CD4-positive, alpha-beta T cell treated with Interleukin-6 at 100 ng/mL for 8 hours (primary cell): Measurements from ENCODE around the gene APBA2.

Experiments
- DNase-seq: peaks from one replicate; pipeline ENCODE4 v3.0.0-alpha.2; 2020; ENCODE audit warnings: mixed read lengths, low spot score

Gene APBA2

DNA sequence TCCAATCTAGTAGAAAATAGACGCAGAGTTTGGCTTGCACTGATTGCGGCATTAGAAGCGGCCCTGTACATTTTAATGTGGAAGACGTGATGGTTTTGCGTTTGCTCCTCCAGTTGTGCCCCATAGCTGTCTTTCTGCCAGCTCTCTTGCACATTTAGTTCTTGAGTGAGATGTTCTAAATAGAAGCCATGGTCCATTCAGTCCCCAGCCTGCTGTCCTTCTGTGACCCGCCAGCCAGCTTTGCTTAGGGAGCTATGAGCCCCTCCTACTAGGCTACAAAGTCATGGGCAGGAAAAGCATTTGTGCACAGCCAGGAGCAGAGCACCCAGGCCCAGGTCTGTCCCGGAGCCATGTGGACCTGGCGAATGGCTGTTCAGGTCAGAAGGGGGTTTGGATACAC, 50.3 kb downstream of the APBA2 start:
- no peak for DNase-seq

DNA sequence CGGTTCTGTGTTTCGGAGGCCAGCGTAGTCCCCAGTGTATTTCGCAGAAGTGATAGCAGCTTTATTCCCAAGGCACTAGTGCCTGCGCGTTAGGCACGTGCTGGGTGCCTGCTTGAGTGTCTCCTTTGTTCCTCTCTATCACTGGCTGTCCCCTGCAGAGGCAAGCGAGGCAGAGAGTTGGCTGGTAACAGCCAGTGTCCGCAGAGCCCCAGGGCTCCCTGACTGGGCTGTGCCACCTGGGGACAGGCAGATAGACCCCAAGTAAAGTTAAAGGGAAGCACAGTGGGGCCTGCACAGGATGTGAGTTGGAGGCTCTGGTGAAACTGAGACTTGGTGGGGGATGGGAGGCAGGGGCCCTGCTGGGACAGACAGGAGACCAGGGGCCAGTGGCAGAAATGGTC, 50.7 kb downstream of the APBA2 start:
- no peak for DNase-seq

DNA sequence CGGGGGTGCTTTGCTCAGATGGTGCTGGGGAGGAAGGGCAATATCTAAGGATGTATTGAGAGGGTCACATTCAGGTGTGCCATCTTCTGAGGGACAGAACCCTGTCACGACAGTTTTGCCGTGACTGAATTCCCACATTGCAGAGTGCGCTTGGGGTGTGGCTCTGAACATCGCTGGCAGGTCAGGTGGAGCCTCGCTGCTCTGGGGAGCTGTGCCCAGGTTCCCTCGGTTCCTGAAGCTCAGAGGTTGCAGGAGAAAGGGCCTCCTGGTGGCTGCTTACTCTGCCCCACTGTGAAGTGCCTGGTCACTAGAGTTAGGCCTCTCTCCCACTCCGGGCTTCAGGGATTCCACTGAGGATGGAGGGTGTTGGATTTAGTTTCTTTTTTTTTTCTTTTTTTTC, 51.5 kb downstream of the APBA2 start:
- DNase-seq = no peak

DNA sequence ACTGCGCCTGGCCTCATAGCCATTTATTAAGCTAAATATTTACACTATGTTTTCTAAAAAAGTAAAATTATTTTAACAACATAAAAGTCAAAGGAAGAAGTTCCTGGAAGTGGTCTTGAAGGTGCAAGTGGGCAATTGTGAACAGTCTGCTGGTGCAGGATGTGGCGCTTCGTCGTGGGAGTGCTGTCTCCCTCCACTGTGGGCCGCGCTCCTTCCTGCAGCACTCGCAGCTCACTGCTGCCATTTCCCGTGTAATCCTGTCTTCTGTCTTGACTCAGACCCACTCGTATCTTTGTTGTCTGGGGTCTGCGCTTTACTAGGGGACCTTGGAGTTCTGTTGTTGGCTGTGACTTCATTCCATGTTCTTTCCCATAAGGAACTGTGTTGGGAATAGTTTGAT, 56.3 kb downstream of the APBA2 start:
- peak; percentile 60 for DNase-seq

DNA sequence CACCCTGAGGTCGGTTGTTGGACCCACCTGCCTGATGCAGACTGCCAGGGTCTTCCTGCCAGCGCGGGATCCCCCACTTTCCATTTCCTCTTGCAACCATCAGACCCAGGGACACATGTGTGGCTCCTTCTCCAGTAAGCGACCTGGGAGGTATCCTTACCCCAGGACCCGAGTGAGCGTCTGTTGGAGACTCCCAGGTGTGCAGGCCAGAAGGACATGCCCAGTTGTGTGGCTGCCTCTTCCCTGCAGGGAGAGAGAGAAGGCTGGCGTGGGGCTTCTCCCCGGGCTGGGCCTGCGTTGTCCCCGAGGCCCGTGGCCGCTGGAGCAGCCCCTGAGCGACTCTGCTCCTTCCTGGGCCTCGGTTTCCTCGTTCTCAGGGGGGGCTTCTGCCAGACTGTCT, 56.8 kb downstream of the APBA2 start:
- DNase-seq = no peak

DNA sequence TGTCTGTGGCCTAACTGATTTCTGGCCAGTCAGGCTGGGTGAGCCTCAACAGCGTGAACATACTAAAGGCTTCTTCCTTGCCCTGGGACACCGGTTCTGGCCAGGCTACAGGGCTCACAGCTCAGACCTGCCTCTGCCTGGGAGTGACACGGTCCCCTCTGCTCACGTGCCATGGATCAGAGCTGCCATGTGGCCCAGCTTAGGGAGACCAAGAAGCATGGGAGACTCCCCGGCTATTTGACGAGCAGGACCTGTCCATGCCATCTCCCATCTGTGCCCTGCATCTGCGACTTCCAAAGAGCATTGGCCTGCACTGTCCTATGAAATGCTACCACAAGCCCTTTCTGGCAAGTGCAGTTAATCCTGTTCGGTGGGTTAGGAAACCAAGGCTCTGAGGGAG, 57.4 kb downstream of the APBA2 start:
- DNase-seq = no peak

DNA sequence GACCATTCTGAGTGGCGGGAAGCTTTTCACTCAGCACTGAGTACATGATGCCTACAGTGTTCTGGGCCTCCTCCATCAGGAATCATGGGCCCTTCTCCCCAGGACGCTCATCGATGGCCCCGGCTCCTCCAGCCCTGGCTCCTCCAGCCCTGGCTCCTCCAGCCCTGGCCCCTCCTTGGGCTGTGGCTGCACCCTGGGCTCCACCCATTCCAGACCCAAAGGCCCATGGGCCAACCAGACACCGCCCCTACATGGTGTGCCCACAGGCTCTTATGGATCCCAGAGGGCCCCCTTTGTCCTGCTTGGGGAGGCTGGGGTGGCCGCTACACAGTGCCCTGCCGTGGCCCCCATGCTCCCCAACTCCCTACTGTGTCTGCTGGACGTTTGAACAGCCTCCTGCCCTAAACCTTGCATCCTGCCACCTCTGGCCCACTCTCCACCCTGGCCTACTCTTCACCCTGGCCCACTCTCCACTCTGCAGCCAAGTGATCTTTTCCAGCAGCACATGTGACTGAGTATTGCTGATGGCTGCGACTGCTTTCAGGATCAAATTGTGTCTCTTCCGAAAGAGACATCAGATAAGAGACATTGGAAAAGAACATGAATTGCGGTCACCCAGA, 57.9 kb downstream of the APBA2 start:
- DNase-seq = no peak

DNA sequence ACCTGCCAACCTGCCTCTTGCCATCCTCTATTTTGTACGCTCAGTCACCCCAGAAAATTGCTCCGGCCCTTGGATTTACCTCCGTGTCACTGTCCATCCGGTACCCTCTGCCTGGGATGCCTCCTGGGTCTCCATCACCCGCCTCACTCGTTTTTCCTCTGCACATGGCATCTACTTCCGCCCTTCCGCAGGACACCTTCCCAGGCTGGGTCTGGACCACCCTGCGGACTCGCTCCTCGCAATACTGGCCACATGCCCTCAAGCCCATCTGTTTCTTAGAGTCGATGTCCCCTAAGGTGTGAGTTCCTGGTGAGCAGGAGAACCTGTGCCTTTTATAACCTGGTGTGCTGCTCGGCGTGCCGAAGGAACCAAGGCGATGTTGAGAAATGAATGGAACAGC, 58.5 kb downstream of the APBA2 start:
- DNase-seq = no peak

DNA sequence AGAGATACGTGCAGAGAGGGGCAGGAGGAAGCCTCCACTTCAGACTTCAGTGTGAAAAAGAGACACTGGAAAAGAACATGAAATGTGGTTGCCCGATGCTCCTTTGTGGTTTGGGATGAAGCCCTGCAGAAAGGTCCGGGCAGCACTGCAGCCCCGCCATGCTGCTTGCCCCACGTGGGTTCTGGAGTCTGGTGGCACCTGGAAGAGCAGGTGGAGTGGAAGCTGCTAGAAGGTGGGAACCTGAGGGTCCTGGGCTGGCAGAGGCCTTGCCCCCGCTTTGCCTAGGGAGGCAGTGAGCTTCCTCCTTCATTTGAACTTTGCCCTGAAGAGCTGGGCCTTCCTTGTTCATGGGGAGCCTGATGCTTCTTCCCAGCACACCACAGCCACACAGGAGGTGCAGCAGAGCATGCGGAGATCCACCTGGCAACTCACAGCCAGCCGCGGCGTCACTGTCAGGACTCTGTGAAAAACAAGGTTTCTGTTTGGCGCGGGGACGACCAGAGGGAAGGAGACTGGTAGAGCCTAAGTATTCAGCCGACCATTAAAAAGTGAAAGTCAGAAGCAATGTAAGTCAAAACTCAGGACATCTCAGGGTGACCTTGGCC, 59.0 kb downstream of the APBA2 start:
- no peak for DNase-seq

DNA sequence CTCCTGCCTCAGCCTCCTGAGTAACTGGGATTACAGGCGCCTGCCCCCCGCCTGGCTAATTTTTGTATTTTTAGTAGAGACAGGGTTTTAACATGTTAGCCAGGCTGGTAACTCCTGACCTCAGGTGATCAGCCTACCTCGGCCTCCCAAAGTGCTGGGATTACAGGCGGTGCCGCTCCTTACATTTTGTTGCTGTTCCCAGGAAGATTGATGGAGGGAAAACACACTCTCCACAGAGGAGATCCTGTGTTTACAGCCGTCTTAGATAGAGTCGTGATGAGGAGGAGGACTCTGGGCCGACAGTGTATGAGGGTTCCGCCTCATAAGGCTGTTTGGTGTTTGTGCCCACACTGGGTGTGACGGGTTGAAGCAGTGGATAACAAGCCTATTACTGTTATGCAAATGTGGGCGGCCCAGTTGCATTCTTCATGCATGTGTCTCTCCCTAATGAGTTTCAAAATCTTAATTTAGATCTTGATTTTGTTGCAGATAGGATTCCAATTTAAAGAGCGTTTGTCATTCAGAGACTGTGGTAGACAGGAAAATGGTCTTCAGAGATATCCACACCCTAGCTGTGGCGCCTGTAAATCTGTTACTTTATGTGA, 60.0 kb downstream of the APBA2 start:
- no peak for DNase-seq

DNA sequence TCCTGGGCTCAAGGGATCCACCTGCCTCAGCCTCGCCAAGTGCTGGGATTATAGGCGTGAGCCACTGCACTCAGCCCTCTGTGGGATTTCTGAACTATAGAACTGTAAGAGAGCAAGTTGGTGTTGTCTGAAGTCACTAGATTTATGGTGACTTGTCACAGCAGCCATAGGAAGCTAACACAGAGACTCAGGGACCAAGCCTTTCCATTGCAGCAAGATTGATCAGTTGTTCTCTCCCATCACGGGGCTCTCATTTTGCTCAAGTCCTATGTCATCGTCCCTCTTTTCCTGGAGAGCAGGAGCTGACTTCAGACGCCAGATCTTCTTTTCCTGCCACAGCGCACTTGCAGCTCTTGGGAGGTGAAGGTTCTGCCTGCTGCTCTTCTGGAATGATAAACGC, 61.0 kb downstream of the APBA2 start:
- no peak for DNase-seq

DNA sequence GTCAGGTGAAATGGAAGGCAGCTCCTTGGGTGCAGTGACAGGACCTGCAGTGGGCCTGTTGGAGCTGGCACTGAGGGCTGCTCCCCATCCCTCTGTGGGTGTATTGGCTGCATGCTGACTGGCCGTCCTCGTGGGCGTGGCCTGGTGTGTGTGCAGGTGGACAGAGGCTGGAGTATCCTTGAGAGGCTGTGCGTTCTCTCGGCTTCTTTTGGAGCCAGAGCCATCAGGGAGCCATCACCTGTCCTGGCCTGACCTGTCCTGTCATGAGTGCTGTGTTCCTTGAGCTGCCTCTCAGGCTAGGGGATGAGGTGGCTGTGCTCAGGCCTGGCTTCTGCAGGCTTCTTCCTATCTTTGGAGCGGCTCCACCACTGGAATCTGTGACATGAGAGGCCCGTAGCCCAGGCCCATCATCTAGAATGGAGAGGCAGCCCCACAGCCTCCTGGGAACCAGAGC, 61.5 kb downstream of the APBA2 start:
- no peak for DNase-seq

DNA sequence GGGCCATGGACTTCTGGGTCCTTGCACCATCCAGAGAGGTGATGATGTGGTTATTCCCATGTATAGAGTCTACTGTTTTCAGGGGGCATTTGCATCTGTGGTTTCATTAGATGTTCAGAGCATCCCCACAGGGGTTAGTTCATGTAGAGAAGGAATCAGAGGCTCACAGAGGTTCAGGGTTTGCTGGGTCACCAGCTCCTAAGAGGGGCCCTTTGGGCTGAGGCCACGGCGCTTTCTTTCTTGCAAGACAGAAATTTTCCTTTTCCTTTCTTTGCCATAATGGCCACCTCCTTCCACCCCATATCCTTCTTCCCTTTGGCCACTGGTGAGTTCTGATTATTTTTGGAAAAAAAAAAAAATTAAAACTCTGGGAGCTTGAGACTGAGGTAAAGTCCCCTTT, 62.3 kb downstream of the APBA2 start:
- DNase-seq = no peak

DNA sequence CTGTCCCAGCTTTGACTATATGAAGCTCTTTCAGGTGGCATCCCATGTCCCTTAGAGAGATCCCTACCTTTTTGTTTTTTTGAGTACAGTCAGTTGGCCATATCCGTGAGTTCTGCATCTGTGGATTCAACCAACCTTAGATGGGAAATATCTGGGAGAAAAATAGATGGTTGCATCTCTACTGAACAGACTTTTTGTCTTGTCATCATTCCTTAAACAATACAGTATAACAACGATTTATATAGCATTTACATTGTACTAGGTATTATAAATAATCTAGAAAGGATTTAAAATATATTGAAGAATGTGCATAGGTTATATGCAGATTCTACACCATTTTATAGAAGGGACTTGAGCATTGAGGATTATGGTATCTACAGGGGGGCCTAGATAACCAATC, 65.1 kb downstream of the APBA2 start:
- no peak for DNase-seq

DNA sequence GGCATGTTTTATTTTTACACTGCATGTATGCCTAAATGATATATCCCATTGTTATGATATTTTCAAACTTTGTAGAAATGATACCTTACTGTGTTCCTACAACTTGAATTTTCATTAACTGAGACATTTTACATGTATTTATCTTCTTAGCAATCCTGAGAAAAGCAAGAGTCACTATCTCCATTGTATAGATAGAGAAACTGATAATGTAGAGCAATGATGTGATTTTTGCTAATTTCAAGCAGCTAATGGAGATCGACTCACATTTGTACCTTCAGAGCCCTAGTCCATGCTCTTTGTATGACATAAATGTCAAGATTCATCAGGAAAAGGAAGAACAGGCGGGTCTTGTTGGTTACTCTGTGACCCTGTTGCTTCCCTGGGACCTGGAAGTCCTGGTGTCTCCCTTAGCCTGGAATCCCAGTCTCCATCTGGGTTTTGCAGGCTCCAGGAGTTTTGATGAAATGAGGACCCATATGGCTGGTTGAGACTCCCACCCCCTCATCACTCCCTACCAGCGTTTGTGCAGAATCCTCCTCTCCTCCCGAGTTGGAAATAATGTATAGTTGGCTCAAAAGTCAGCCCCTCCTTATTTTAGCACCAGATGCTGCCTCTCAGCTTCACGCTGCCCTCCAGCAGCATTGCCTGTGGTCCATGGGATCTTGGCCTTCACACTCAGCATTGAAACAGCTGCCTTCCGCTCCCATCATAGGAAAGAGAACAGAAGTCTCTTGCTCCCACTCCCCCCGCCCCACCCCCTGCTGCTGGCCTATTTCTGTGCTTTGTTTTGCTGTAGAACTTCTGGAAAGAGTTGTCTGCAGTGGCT, 67.1 kb downstream of the APBA2 start:
- DNase-seq = no peak

DNA sequence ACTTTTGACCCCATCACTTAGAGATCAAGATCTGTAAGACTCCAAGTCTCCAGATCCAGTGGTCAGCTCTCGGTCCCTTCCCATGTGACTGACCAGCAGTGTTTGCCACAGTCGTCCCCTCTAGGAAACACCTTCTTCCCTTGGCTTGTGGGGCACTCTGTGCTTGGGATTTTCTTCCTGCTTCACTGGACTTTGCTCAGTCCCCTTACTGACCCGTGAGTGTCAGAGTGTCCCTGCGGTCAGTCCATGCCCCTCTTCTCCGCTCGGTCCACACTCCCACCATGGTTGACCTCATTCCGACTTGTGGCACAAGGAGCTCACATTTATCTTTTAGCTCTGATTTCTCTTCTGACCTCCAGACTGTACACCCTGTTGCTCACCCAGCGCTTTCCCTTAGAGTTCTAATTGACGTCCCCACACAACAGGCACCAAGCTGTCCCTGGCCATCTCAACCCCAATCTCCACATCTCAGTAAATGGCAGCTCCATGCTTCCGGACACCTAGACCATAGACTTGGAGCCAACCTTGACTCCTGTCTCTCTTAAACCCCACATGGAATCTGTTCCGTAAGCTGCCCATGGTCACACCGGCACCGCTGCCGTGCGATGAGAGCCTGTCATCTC, 67.9 kb downstream of the APBA2 start:
- DNase-seq = no peak

DNA sequence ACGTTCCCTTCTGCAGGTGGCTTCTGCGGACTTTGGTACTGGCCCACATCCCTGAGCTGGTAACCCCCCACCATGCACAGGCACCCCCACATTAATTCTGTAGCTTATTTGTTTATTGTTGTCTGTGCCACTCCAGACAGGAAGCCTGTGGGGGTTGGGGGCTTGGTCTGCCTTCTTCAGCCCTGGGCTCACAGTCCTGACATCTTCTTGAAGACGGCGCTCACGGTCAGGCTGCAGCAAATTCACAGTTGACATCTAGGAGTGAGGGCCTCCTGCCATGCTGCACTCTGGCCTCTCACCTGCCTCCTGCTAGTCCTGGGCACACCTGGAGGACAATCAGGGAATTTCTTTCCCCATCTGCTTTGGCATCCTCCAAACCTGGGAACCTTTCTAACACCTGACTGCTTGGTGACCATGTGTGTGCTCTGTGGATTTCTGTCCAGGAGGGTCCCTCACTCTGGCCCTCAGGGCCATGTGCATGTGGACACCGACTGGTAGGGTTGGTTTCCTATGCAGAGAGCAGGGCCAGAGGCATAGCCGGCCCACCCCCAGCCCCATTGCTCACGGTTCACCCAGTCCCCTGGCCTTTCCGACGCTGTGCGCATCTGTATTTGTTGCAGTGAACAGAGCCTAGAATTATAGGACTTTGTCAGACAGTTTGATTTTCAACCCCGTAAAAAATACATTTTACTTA, 68.8 kb downstream of the APBA2 start:
- no peak for DNase-seq

DNA sequence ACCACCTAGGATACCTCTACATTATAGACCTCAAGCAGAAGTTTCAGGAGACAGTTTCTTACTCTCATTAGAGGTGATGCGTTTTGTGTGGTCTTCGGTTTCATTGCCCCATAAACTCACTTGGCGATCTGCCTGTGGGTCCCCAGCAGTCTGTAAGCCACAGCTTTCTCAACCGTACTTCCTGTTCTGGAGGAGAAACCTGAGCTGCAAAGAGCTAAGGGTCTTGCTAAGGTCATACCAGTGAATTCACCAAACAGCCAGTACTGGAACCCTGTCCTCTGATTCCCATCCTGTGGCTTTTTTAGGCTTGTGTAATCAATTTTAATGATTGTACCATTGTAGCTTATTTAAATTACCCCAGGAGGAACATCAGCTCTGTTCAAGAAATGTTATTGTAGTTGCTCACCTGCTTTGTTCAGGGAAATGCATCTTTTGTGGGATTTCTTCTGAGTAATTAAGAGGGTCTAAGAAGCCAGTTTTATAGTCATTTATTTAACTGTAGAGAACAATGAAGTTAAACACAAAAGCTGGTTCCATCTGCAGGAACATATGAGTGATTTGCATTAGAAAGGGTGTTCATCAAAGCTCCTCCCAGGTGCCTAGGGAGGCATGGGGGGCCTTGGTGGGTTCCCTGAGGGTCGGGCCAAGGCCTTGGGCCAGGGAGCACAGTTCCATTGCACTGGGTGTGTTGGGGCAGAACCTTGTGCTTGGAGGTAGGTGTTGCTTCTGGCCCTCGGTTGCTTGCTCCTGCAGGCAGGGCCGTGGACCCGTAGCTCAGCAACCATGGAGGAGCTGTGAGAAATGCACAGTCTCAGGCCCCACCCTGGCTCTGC, 69.6 kb downstream of the APBA2 start:
- peak; percentile 25 for DNase-seq

DNA sequence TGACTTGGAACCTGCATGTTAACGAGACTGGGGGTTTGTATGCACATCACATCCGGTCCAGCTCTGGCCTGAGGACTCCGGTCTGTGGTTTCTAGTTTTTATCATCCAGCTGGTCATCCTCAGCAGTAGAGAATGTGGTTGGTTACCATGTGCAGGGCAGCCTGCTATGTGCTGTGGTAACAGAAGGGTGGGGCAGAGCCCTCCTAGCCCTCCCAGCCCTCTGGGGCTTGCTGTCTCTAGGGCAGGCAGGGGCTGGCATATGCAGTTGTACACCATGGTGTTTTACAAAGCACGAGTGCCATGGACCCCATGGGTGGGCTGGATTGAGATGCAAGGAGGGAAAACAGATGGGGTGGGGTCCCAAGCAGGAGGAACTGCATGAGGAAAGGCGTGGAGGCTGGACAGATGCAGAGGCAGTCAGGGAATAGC, 70.2 kb downstream of the APBA2 start:
- DNase-seq = no peak

DNA sequence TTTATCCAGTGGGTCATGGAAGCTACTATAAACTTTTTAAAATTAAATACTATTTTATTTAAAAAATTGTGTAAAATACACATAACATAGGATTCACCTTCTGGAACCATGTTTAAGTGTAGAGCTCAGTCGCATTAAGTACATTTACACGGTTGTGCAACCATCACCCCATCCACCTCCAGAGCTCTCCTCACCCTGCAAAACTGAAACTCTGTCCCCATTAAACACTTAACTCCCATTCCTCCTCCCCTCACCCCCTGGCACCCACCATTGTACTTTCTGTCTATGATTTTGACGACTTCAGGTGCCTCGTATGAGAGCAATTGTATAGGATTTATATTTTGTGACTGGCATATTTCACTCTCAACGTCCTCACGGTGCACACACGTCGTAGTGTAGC, 70.7 kb downstream of the APBA2 start:
- DNase-seq = no peak
